CD4-positive, alpha-beta T cell treated with Interferon alpha-2 for 1 hour (primary cell): ENCODE data around the gene MIA.
A peak's percentile ranks its signal among the peaks of the same experiment; 100 is the strongest.
"Not testable (repeated sequence)": the region's sequence is repeated elsewhere in the genome, so short reads cannot be mapped to it uniquely, and the experiment has no call there.

Experiments
- DNase-seq, 2 donors: peaks; one replicate each; pipeline ENCODE4 v3.0.0-alpha.2; 2020 to 2022

MIA gene

GRCh38 chr19:40822704-40823553, 47.6 kb downstream of the MIA start:
- DNase-seq, result not testable (repeated sequence)

- not testable (repeated sequence) for DNase-seq
Observed at GRCh38 chr19:40824916-40825315, 49.6 kb downstream of the MIA start.

GRCh38 chr19:40825460-40826095, 50.3 kb downstream of the MIA start:
- not testable (repeated sequence) for DNase-seq

- not testable (repeated sequence) for DNase-seq
Observed at GRCh38 chr19:40826312-40826698, 51.0 kb downstream of the MIA start.

- peak; percentile 83 to 87 for DNase-seq
Observed at GRCh38 chr19:40826699-40827385, 51.5 kb downstream of the MIA start.
